GM18861 (cell line): ENCODE results near the gene MMP28.
"Not testable (repeated sequence)": the region's sequence is repeated elsewhere in the genome, so short reads cannot be mapped to it uniquely, and the experiment has no call there.

Source experiments
- ATAC-seq: cut with Tn5 transposase; IDR thresholded peaks from one replicate; pipeline ENCODE4 v1.9.1; 2021; ENCODE audit not compliant: unreplicated experiment

MMP28 gene

DNA sequence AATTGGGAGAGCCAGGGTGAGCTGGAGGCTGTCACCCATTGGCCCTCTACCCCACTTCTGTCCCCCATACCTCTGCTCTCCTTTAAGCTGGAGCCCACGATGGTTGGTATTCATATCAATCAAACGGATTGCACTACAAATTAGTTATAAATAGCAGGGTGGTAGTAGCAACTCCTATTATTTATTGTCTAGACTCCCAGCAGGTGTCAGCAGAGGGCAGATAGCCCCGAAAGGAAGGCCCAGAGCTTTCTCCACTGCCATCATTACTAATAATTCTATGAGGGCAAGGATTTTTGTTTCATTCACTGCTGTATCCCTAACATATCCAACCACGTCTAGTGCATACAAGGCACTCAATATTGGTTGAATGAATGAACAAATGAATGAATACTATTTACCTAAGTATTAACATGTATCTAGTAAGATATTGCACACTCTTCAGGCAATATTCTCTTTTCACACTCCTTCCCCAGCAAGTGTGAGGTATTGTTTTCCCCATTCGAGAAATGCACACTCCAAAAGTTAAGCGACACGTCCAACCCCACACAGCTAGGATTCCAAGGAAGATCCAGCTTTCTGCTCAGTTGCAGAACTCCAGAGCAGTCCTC, 28.4 kb downstream of the MMP28 start:
- ATAC-seq, result no peak

DNA sequence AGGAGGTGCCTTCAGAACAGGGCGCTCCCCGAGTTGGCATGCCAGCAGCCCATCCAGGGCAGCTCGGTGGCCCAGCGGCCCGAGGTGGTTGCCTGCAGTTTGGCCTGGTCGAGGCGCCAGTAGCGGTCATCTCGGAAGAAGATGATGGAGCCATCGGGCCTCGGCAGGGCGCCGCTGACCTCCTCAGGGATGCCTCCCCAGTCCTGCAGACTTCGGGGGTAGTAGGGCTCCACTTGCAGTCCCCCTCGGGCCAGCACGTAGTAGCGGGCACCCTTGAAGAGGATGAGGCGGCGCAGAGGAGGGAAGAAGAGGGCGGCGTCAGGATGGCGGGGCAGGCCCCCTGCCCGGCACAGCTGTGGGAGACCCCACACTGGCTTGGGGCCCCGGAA, 29.0 kb downstream of the MMP28 start:
- no peak for ATAC-seq

DNA sequence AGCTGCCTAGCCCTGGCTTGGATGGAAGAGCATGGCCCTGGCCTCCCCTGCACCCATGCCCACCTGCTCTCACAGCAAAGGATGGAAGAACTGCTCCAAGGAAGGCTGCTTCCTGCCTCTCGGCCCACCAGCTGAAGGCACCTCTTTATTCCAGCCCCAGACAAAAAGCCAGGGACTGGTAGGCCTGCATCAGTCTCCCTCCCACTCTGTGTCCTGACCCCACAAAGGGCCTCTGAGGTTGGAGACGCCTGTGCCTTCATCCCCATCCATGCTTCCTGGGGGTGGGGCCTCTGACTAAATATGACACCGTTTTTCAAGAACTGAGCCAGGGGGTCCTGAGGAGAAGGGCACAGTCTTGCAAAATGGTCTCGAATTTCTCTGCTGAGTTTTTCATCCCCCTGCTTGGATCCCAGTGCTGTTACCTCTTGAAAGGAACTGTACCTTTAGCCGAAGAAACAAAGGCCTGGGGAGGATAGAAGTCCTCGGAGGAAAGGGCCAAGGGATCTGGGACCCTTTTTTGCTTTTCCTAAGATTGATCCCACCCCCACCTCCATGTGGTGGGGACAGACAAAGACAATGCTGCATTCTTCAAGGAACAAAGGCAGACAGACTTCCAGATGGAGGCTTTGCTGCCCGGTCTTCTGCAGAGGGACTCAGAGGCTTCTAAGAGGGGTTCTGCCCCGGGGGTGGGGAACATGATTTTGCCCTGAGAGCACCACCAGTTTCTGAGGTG, 29.5 kb downstream of the MMP28 start:
- ATAC-seq, result no peak

DNA sequence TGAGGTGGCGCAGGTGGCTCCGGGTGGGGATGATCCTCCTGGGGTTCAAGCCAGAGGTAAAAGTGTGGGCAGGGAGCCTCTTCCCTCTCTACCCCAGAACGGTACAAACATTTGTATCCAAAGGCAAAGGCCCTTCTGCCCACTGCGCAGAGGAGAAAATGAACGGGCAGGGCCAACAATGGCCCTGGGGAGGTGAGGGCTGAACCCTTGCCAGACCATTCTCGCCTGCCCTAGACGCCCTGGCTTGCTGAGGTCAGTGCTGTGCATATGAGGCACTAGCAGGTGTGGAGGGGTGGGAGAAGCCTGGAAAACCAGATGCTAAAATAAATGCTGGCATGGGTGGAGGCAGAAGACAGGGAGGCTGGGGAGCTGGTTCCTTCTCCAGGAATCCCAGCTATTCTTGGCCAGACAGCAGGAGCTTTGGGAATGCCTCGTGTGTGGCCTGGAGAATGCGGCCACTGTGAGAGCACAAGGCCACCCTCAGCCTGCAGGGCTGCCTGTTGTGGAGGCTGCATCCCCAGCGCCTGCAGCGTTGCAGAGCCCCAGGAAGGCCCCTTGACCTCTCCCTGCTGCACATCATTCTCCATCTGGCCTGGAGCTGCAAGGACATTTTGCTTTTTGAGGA, 30.2 kb downstream of the MMP28 start:
- no peak for ATAC-seq

DNA sequence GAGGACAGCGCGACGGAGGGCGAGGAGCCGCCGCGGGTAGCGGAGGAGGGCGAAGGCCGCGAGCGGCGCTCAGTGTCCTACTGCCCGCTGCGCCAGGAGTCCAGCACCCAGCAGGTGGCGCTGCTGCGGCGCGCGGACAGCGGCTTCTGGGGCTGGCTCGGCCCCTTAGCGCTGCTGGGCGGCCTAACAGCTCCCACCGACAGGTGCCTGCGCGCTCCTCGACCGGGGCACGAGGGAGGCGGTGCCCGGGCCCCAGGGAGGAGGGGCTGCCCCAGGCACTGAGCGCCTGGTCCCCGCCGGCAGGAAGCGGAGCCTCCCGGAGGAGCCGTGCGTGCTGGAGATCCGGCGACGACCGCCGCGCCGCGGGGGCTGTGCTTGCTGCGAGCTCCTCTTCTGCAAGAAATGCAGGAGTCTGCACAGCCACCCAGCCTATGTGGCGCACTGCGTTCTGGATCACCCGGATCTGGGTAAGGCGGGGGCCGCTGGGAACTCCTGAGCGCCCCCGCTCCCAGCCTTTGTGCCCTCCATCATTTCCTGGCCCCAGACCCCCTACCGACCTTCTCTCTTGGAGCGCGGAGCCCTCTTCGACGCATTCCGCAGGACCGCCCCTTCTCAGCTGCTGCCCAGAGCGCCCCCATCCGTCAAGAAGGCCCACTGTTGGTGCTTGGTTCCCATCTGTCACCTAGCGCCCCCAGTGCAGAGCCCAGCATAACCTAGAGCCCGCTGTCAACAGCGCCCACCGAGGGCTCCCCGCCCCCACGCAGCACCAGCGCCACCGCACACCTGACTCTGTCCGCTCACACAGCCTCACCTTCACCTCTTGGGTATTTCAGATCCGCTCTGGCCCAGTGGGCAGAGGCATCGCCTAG, 31.1 kb downstream of the MMP28 start:
- ATAC-seq, result peak; percentile 80

DNA sequence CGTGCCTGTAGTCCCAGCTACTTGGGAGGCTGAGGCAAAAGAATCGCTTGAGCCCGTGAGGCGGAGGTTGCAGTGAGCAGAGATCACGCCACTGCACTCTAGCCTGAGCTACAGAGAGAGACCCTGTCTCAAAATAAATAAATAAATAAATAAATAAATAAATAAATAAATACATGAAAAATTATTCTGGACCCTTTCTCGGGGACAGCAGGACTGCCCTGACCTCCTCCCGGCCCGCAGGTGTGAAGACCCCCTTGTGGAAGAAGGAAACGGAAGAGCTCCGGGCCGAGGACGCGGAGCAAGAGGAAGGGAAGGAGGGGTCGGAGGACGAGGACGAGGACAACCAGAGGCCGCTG, 31.7 kb downstream of the MMP28 start:
- ATAC-seq, result no peak

DNA sequence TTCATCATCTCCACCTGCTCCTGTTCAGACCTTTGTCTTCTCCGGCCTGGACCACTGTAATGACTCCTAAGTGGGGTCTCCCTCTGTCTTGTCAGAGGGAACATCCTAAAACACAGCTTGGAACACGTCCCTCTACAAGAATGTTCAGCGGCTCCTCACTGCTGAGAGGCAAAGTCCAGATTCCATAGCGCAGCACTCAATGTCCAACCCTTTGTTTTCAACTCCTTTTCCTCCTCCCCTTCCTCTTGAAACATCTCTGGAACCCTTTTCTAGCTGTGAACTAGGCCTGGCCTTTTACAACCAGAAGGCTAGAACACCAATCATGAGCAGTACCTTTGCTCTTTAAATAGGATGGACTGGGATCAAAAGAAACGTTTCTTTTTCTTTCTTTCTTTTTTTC, 33.8 kb downstream of the MMP28 start:
- no peak for ATAC-seq

DNA sequence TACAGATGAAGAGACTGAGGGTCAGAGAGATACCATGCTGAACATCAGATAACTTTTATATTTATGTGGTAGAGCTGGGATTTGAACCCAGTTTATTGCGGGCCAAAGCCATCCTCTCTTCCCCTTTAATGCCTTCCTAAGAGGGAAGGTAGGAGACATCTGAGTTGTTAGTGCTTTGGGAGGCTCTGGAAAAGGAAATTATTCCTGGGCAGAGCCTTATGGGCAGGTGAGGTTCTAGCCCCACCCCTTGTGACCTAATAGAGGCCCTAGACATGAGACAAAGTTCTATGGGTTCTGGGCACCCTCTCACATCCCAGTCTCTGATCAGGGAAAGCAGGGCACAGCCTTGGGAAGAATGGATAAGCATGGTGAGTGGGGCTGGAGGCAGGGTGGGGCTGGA, 34.9 kb downstream of the MMP28 start, which contains the start of gene C17orf50:
Gene C17orf50, plus strand, starts transcription at position 301 of the 400 bp plus-strand sequence. Its CDS starts 55 bp downstream, at position 356.
- ATAC-seq, result no peak

DNA sequence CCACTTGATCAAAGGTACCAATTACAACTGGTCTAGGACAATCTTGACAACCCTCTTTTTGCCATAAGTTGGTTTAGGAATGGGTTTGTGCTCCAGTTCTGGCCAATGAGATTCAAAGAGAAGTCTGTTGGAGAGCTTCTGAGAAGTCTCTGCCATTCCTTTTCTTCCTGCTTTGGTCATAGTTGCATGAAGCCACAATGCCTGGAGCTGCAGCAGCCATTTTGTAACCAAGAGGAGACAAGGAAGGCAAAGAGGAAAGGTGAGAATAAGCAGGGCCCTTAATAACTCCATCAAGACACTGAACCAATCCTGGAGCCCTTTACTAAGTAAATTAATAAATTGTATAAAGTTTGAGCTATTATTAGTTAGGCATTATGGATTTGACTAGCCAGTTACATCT, 38.2 kb downstream of the MMP28 start:
- ATAC-seq, result no peak

DNA sequence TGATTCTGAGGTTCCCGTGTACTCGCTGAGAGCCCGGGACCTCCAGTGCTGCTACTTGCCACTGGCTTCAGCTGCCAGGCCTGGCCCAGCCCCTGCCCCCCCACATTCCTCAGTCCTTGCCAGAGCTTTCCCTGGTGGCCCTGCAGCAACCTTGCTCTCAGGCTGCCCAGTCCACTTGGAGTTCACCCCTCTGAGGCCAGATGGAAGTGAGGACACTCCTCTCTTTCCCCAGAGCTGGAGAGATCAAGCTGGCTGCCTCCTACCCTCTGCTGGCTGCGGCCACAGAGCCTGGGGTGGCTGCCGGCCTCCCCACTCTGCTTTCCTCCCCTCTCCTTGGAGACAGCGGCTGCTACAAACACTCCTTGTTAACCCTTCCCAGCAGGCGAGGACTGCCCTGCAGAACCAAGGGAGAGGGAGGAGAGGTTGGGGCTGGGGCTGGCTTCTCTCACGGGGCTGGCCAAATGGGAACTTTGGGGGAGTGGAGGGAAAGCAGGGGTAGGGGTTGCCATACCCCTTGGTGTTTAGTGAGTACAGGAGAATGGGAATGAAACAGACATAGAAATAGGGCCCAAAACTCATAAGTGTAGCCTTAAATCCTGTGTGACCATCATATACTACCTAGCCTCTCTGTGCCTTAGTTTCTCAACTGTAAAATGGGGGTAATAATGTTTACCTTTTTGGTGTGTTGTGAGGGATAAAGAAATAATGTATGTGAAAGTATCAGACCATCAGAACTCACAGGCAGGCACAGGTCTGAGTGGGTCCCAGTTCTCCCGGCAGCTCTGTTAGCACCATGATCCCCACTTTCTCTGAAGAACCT, 42.3 kb downstream of the MMP28 start, which contains the start of gene GAS2L2:
Gene GAS2L2, minus strand, starts transcription at position 295 of the 820 bp plus-strand sequence. CDS start 389 bp downstream, outside the sequence.
- ATAC-seq, result no peak

DNA sequence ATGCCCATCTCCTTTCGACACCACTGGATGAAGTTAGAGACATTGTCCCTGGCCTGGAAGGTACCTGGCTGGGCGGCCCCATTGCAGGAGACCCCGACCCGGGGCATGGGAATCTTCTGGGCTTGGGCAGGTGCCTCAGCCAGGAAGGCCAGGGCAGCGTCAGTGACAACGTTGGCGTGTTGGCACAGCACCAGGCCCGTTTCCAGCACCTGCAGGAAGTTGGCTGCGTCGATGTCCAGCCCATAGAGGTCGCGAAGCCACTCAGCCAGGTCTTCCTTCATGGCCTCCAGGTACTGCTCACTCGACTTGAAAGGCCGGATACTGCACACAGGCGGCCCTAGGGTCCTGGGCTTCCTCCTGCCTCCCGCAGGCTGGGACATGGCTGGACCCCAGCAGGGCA, 43.0 kb downstream of the MMP28 start:
- no peak for ATAC-seq

DNA sequence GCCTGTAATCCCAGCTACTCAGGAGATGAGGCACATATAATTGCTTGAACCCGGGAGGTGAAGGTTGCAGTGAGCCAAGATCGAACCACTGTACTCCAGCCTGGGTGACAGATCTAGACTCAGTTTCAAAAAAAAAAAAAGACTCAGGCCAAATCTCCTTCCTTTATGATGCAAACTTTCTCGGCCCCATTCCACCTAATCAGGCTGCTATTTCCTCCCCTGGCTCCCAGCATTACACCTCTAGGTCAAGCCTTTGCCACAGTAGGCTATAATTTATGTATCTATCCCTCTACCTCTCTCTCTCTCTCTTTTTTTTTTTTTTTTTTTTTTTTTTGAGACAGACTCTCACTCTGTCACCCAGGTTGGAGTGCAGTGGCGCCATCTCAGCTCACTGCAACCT, 43.9 kb downstream of the MMP28 start:
- not testable (repeated sequence) for ATAC-seq

DNA sequence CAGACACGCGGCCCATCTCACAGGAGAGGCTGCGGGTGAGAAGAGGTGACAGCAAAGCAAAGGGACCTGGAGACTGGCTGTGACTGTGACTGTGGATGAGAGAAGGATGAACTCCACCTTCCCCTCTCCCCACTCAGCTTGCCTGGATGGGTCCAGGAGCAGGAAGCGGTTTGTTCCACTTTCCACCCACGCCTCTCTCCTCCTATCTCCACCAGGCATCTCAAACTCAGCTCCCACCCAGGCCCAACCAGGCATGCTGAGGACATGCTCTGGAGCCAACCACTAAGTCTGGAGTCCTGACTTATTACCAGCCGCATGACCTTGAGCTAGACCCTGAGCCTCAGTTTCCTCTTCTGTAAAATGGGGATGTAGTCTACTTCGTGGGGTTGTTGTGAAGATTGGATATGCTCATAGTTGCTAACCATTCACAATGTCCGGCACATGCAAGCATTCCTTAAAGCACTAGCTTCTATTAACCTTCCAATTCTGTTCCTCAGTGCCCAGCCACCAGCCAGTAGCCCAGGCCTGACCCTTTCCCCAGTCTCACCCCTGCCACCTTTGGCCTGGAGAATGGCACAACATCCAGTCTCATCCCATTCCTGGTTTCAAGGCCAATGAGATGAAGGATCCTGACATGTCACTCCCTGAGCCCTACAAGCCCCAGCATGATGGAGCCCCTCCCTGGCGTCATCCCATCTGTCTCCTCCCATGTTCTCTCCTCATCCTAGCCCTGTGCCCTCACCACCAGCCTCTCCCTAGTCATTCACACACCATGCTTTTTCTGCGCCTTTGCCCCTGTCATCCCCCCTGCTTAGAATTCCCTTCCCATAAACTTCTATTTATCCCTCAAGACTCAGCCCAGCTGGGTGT, 44.7 kb downstream of the MMP28 start:
- ATAC-seq, result no peak

DNA sequence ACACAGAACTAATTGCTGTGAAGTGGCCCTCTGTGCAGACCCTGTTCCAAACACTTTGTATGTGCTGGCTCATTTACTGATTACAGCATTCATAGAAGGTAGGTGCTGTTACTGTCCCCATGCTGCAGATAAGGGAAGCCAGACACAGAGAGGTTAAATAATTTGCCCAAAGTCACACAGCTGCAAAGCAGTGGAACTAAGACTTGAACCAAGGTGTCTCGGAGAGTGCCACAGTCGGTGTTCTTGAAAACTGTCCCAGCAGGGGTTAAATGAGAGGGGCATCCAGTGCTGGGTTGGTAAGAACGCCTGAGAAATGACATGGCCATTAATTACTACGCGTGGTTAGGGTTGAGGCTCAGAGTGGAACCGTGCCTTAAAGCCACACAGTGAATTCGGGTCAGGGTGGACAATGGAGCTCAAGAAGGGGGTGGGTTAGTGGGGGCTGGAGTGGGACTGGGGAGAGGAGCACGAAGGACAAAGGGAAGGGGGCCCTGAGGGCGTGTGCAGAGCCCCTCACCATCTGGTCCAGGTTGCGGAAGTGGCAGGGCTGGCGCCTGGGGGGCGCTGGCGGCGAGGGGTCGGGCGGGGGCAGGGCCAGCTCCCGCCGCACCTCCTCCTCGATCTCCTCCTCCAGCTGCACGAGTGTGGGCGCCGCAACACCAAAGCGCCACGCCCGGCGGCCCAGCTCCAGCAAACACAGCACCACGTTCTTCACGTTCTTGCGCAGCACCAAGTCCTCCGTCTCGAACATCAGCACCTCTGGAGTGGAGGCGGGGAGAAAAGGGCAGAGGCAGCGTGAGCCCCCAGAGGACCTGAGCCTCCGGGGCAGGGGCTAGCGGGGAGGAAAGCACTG, 45.7 kb downstream of the MMP28 start:
- ATAC-seq, result no peak

DNA sequence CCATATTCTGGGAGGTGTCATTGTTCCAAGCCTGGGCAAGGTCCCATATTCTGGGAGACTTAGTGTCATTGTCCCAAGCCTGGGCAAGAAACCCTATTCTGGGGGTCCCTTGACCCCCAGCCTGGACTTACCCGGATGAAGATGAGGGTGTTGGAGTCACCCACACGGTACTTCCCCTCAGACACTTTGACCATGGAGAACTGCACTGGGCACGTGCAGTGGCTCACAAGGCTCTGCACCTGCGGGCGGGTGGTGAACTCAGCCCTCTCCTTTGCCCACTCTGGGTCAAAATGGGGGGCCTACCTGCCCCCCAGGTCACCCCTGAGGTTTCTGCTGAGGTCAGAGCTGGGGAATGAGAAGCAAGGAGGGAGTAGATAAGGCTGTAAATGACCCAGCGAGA, 46.5 kb downstream of the MMP28 start:
- ATAC-seq, result no peak

DNA sequence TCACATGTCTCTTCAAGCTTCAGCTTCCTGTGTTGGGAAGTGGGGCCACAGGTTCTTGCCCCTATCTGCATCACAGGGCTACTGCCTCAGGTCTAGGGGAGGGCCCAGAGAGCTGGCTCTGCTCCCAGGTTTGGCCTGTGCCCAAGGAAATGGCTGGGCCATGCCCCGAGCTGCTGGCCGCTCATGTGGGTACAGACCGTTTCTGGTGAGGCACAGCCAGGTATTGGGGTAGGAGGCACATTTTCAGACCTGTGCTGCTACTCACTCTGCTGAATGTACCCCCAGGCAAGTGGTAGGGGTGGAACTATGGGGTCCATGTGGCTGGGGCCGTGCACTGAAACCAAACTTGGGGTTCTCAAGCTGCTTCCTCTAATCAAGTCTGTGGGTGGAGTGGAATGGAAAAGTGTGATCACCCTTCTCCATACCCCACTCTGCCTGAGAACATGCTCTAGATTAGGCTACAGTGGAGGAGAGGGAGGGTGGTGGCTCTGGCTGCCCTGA, 47.0 kb downstream of the MMP28 start:
- ATAC-seq, result no peak

DNA sequence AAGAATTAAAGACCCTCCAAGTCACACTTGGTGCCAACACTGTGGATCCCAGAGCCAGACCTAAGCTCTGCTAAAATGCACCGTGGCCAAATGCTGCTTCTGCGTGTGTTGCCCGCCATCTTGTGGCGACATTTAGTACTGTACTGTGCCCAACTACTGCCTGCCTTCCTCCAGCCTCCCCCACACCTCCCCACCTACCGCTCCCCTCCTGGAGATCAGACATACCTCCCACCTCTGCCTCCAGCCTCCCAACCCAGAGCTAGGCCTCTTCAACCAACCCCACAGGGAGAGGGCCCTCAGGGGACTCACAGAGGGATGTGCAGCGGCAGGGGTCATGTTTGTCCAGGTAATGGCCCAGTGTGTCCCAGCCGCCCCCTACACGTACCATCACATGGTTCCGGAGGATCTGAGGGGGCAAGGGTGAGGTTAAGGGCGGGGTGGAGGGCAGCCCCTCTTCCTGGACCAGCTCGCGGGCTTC, 47.9 kb downstream of the MMP28 start:
- no peak for ATAC-seq

DNA sequence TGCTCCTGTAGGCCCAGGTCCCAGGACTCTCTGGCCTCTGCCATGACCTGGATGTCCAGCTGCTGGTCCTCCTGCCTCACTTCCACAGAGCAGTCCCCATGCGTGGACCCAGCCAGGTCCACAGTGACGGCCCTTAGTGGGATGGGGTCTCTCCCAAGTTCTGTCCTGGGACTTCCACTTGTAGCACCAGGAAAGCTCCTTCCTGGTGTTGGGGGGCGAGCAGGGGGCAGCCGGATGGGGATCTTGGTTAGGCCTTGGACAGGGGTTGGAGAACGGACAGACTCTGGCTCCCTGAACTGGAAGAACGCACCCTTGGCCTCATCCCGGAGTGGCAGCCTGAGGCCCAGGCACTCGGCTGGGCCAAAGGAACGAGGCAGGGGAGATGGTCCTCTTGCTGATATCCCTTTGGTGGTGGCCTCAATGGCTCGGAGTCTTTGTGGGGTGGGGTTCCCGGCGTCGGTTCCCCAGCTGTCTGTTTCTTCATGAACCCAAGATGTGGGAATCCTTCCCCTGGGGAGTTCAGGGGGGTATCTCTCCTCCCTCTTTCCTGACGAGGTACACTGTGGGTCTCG, 49.6 kb downstream of the MMP28 start:
- no peak for ATAC-seq
